Prostate gland (tissue), 2 donors: ENCODE measurements around the gene CELF2.
"Not testable (repeated sequence)": the region's sequence is repeated elsewhere in the genome, so short reads cannot be mapped to it uniquely, and the experiment has no call there.

ENCODE experiments used
- CTCF ChIP-seq, 4 experiments: fragments of 200-600 bp in 2 of 4; fragments of 450-650 bp in 2 of 4; sonication (generic) in 2 of 4; IDR thresholded peaks; 1 replicate in 3 of 4; 2 replicates in 1 of 4; pipeline ENCODE4 v1.5.1; 2016 to 2019; ENCODE audit warnings: antibody characterized with exemption in 4 of 4, mild to moderate bottlenecking in 2 of 4, moderate library complexity in 2 of 4
- POLR2AphosphoS5 ChIP-seq: sonication (generic); formaldehyde crosslinking; IDR thresholded peaks from one replicate; pipeline ENCODE4 v1.6.1; 2017; ENCODE audit warnings: antibody characterized with exemption

- TF ChIP-seq CTCF (IDR thresholded peaks at IDR 0.05); POLR2AphosphoS5: not testable (repeated sequence)
These were observed 329.9 kb downstream of the CELF2 start for GRCh38 chr10:11347580-11347979.
